ENCODE results near the gene LYRM4.

The LYRM4 gene

DNA sequence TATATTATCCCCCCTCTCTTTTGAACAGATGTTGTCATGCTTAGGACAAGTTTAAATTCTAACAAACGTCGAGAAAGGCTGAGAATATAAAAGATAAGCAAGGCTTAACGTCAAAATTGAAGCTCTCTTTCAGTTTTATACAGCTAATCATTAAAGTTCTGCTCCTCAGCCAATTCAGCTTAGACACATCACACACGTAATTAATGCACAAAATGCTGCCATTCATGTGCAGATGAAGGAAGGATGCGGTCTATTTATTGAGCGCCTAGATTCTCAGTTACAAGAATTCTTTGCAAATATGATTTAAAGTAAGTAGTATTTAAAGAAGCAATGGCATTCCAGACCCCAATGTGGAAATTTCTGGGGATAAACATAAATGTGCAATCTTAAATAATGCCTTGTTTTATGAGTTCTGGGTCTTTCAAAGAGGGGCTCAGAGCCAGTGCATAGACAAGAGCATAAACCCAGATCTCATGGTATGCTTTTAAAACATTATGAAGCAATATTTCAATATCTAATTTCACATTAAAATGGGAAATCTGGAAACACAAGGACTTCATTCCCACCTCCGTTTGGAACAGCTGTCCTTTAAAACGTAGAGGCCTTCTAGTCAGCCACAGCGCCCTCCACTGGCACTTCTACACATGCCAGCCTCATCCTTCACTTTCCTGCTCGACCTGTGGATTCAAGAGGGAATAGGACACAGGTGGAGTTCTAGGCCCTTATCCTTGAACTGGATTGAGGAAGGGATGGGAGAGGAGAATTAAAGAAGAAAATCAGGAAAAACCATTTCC is 85.8 kb downstream of the LYRM4 start:
- no peak for DNase-seq (ENCODE audit: low read depth, low spot score)

DNA sequence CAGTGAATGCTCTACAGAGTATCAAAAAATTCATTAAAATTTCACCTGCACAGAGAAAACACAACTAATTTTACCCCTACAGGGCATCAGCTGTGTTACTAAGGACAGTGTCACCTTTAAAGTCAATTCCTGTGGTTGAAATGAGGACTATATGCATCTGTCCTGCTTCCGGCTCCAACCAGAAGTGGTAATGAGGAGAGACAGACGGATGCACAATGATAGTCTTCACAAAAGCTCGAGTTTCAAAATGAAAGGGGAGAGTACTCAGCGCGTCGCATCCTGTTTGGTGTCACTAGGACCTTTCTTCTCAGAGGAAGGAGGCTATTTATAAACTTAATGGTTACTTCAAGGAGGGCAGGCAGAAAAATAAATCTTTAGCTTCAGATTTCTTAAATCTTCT is 86.5 kb downstream of the LYRM4 start:
- DNase-seq (ENCODE audit: low read depth, low spot score): no peak

GRCh38 chr6:5173810-5174209 is 86.9 kb downstream of the LYRM4 start:
- no peak for DNase-seq (ENCODE audit: low read depth, low spot score)

- no peak for DNase-seq (ENCODE audit: low read depth, low spot score)
Measured at GRCh38 chr6:5172897-5173474, 87.8 kb downstream of the LYRM4 start.

DNA sequence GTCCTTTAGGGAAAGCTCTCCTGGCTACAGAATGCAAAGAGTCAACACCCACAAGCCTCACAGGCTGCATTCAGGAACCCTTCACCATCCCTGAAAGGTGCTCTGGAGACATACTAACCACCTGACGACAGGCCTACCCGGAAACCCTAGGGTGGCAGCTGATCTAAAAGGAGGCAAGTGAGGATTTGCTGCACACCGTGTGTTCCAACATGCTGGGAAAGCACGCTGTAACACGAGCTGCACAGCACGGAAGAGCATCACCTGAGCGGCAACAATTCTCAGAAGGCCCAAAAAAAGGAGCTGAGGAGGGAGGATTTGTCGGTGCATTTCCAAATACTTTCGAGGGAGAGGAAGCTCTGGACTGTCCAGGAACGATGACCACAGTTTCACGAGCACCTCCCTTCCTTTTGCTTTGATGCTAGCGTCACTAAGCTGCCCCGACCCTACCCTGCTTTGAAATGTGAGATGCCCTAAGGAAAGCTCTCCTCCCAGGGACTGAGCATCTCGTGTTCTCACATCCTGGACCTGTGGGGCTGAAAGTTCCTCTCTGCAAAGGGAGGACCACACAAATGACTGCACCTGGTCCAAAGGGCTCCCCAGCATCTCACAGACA is 88.6 kb downstream of the LYRM4 start:
- no peak for DNase-seq (ENCODE audit: low read depth, low spot score)

DNA sequence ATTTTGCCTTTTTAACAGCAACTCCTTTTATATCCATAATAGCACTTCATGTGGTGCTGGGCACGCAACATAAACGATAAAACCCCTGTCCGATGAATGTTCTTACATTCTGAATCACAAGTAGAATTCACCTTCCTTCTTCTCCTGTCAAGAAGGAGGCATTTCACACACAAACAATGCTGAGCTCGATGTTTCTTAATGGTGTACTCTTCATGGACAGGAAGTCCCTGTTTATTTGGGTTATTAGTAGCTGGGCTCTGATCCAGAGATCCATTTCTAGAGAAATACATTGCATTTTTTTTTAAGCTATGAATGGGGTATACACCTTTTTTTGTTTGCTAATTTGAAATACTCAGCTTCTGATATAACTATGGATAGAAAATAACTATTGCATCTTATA is 93.2 kb downstream of the LYRM4 start:
- DNase-seq (ENCODE audit: low read depth, low spot score): no peak

GRCh38 chr6:5164092-5164491 is 96.7 kb downstream of the LYRM4 start:
- DNase-seq (ENCODE audit: low read depth, low spot score): no peak

- DNase-seq (ENCODE audit: low read depth, low spot score): no peak
Measured at GRCh38 chr6:5163247-5163646, 97.5 kb downstream of the LYRM4 start.

DNA sequence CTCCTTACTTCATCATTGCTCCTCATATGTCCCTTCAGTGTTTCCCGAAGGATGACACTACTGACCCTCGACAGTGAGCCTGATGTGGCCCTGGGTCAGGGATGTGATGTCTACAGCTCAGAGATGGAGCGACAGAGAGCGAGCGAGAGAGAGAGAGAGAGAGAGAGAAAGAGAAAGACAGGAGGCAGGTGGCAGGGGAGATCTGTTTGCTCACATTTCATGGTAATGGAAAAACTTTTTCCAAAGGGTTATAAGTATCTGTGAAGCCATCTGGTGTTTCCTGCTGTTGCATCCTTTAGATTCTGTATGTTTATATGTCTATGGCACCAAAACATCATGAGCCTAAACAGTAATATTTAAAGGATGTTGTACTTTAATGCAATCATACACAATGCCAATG is 98.4 kb downstream of the LYRM4 start:
- no peak for DNase-seq (ENCODE audit: low read depth, low spot score)

GRCh38 chr6:5160206-5160605 is 100.5 kb downstream of the LYRM4 start:
- DNase-seq (ENCODE audit: low read depth, low spot score): no peak

DNA sequence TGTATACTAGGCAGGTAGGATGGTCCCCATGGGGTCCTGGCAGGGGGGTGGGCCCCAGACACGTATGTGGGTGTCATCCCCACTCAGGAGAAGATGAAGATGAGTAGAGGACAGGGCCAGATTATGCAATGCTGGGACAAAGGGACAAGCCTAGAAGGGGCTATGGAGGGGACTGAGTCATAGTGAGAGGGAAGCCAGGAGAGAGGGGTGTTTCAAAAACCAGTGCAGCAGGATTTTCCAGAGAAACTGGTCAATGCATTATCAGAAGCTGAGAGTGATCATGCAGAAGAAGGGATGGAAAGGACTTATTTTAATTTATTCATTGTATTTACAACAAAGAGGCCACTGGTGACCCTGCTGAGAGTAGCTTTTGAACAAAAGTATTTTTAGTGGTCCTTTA is 101.6 kb downstream of the LYRM4 start:
- DNase-seq (ENCODE audit: low read depth, low spot score): no peak

- DNase-seq (ENCODE audit: low read depth, low spot score): no peak
Measured at GRCh38 chr6:5158180-5158579, 102.6 kb downstream of the LYRM4 start.

- no peak for DNase-seq (ENCODE audit: low read depth, low spot score)
Measured at GRCh38 chr6:5157621-5158138, 103.1 kb downstream of the LYRM4 start.

DNA sequence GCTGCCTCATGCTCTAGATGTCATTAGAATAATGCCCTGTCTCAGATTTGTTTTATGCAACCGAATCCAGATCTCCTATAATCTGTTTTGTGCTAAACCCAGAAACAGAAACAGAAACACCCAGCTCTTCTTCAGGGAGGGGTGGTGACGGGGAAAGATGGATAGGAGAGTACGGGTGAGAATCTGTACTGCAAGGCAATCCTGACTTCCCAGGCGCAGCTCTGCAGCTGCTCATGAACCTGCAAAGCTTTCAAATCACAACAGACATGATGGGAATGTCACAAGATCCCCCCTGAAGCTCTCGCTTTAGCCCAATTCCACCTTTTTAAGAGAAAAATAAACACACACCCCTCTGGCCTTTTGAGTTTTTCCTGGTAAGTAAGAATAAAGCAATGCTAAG is 104.1 kb downstream of the LYRM4 start:
- DNase-seq (ENCODE audit: low read depth, low spot score): no peak

GRCh38 chr6:5155906-5156305 is 104.8 kb downstream of the LYRM4 start:
- no peak for DNase-seq (ENCODE audit: low read depth, low spot score)

- DNase-seq (ENCODE audit: low read depth, low spot score): no peak
Measured at GRCh38 chr6:5153186-5153585, 107.6 kb downstream of the LYRM4 start.

DNA sequence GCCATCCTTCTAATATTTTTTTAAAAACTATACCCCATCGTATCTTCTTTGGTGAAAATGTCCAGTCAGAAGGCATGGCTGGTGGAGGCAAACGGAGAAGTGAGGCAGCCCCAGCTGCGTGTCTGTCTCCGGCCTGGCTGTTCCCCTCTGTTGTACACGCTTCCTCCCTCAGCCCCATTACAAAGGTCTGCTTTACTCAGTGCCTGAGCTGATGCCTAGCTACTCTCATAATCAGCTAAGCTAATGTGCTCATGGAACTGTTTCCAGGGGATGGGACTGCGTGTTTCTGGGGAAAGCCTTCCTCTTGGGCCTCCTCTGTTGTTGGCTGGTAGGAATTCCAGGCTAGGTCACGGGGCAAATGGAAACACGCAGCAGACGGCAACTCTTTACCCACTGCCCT is 108.3 kb downstream of the LYRM4 start:
- no peak for DNase-seq (ENCODE audit: low read depth, low spot score)

- no peak for DNase-seq (ENCODE audit: low read depth, low spot score)
Measured at GRCh38 chr6:5151955-5152401, 108.8 kb downstream of the LYRM4 start.

DNA sequence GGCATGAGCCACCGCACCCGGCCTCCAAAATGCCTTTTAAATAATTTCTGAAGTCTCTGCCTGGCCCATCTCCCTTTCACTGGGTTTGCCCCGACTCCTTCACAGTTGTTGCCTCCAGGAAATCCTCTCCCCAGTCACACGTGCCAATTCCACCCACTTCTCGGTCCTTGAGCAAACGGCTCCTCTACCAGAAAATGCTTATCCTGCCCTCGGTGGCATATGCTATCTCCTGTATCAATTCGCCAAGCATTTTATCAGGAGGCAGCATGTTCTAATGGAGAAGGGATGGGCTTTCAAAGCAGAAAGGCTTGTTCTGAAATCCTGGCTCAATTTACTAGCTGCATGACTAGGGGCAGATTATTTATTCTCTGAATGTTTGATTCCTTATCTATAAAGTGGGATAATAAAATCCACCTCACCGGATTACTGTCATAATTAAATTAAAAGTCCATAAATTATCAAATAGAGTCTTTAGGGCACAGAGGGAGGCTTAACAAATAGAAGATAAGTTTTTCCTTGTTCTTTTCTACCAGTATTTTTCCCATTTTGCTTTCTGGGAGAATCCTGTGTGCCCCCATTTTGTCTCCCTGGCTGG is 109.3 kb downstream of the LYRM4 start:
- no peak for DNase-seq (ENCODE audit: low read depth, low spot score)

DNA sequence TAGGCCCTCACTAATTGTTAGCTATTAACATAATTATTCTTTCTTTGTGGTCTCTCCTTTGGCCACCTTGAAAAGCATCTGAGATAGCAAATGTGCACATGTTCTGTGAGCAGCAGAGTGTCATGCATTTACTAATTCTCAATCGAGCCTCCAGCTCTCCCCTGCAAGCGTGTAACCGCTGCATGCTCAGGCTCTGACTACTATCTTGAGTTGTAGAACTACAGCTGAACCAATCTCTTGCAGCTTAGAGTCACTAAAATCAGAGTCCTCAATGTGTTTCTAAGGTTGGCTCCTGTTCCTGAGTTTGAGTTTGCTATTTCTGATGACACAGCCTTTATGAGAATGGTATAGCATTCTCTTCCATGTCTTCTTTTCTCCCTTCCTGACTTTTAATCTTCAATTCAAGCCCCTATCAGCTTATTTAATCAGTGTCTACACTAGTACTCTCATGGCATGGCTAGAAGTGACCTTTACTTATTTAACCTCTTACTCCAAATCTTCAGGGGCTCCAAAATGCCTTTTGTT is 110.1 kb downstream of the LYRM4 start:
- no peak for DNase-seq (ENCODE audit: low read depth, low spot score)

- no peak for DNase-seq (ENCODE audit: low read depth, low spot score)
Measured at GRCh38 chr6:5149891-5150290, 110.9 kb downstream of the LYRM4 start.

DNA sequence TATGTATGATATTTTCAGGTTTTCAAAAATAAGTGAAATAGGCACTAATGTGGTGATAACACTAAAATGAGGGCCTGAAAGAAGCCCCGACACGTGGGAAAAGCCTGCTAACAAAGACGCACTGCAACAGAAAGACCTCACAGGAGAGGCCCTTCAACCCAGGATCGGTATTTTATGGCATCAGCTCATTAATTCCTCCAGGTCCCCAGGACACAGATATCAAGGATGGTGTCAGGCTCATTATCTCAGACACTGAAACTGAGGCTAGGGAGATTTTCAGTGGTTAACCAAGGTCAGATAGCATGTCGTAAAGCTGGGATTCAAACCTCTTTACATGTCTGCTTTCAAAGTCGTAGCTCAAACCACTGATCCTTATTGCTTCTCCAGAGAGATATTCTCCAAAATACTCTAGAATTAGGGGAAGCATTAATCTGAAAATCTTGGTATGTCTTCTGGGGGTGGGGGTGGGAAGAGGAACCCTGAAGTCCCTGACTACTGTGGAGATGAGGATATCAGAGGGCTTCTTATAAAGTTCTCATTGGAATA is 111.5 kb downstream of the LYRM4 start:
- DNase-seq (ENCODE audit: low read depth, low spot score): no peak

Data from activated naive CD8-positive, alpha-beta T cell treated with anti-CD3 and anti-CD28 coated beads, Interleukin-2, amount 50 U/mL, for 16 hours (primary cell).